ENCODE measurements around the gene SPRR4. TPM values are rescaled to one million over a fixed set of nuclear protein-coding genes. Genes with fewer than 3 reads are reported as not detected.
"Not testable (repeated sequence)": the region's sequence is repeated elsewhere in the genome, so short reads cannot be mapped to it uniquely, and the experiment has no call there.

Gene SPRR4
- total RNA-seq, 1 experiment from 2014 or later, result not detected

GRCh38 chr1:153021829-153022228 lies 51.4 kb downstream of the SPRR4 start:
- not testable (repeated sequence) for DNase-seq (ENCODE audit: low spot score)

Small RNAs within 50 kb of the gene (small RNA-seq; reads per million reads assigned to genes)
- not detected for gene RF00322
- not detected for gene SPRR1A

Other genes with a start within 250 kb of the SPRR4 start
- gene KPRP, start 212.6 kb upstream of the SPRR4 start, total RNA-seq (2014; rRNA removed; shearing (Covaris generic)), result not detected in 2 replicates
- not detected in 2 replicates for gene LCE1F, start 195.5 kb upstream of the SPRR4 start, total RNA-seq (2014; rRNA removed; shearing (Covaris generic))
- gene LCE1E, start 184.4 kb upstream of the SPRR4 start, total RNA-seq (2014; rRNA removed; shearing (Covaris generic)), result 3.0 and 5.2 TPM in 2 replicates
- not detected in 2 replicates for gene LCE1D, start 173.9 kb upstream of the SPRR4 start, total RNA-seq (2014; rRNA removed; shearing (Covaris generic))
- gene LCE1C, start 164.0 kb upstream of the SPRR4 start, total RNA-seq (2014; rRNA removed; shearing (Covaris generic)), result not detected in 2 replicates
- gene LCE1B, start 158.7 kb upstream of the SPRR4 start, total RNA-seq (2014; rRNA removed; shearing (Covaris generic)), result not detected in 2 replicates
- not detected in 2 replicates for gene LCE1A, start 143.2 kb upstream of the SPRR4 start, total RNA-seq (2014; rRNA removed; shearing (Covaris generic))
- not detected in 2 replicates for gene LCE6A, start 127.8 kb upstream of the SPRR4 start, total RNA-seq (2014; rRNA removed; shearing (Covaris generic))
- not detected in 2 replicates for gene LCE7A, start 110.7 kb upstream of the SPRR4 start, total RNA-seq (2014; rRNA removed; shearing (Covaris generic))
- not detected in 2 replicates for gene SMCP, start 92.3 kb upstream of the SPRR4 start, total RNA-seq (2014; rRNA removed; shearing (Covaris generic))
- 2.0 and 2.2 TPM in 2 replicates for gene IVL, start 62.1 kb upstream of the SPRR4 start, total RNA-seq (2014; rRNA removed; shearing (Covaris generic))
- not detected in 2 replicates for gene SPRR5, start 23.4 kb upstream of the SPRR4 start, total RNA-seq (2014; rRNA removed; shearing (Covaris generic))
- gene SPRR1A, start 13.4 kb downstream of the SPRR4 start, total RNA-seq (2014; rRNA removed; shearing (Covaris generic)), result not detected in 2 replicates
- 0.10 and 0.20 TPM in 2 replicates for gene SPRR3, start 31.1 kb downstream of the SPRR4 start, total RNA-seq (2014; rRNA removed; shearing (Covaris generic))
- 0.57 and 1.9 TPM in 2 replicates for gene SPRR1B, start 60.6 kb downstream of the SPRR4 start, total RNA-seq (2014; rRNA removed; shearing (Covaris generic))
- gene SPRR2D, start 70.5 kb downstream of the SPRR4 start, total RNA-seq (2014; rRNA removed; shearing (Covaris generic)), result not detected in 2 replicates
- gene SPRR2A, start 86.9 kb downstream of the SPRR4 start, total RNA-seq (2014; rRNA removed; shearing (Covaris generic)), result not detected in 2 replicates
- not detected in 2 replicates for gene SPRR2B, start 101.0 kb downstream of the SPRR4 start, total RNA-seq (2014; rRNA removed; shearing (Covaris generic))
- gene SPRR2E, start 123.9 kb downstream of the SPRR4 start, total RNA-seq (2014; rRNA removed; shearing (Covaris generic)), result not detected in 2 replicates
- gene SPRR2F, start 142.9 kb downstream of the SPRR4 start, total RNA-seq (2014; rRNA removed; shearing (Covaris generic)), result not detected in 2 replicates
- not detected in 2 replicates for gene SPRR2G, start 180.2 kb downstream of the SPRR4 start, total RNA-seq (2014; rRNA removed; shearing (Covaris generic))
- gene LELP1, start 232.8 kb downstream of the SPRR4 start, total RNA-seq (2014; rRNA removed; shearing (Covaris generic)), result not detected in 2 replicates
- not detected in 2 replicates for gene PRR9, start 246.9 kb downstream of the SPRR4 start, total RNA-seq (2014; rRNA removed; shearing (Covaris generic))

Measured in HT-29 (cell line).